Measurements from ENCODE around the gene ABLIM3. TPM values are rescaled to one million over a fixed set of nuclear protein-coding genes. Genes with fewer than 3 reads are reported as not detected.

Gene ABLIM3
- total and polyA plus RNA-seq, 2 of the 8 experiments (the other 6 are each of a cell fraction or from before 2014, with no cell fraction given): 0.36 to 0.56 TPM

GRCh38 chr5:149147676-149148075 lies 6.4 kb downstream of the ABLIM3 start:
- Histone ChIP-seq H4K91ac (replicated peaks; ENCODE audit: insufficient read length, low read length) (no peak overlapping the region), H2BK120ac (replicated peaks; ENCODE audit: low read depth, low read length) (no peak overlapping the region), H3K23ac (ENCODE audit: insufficient read length) (no peak overlapping the region), H3K9ac (replicated peaks in 1 of 4; ENCODE audit: extremely low read depth in 1 of 4, low read depth in 3 of 4, low read length in 3 of 4) (no peak overlapping the region), H3K79me1 (ENCODE audit: low read depth, low read length) (no peaks in the 10 kb centered on the region), H3K14ac (ENCODE audit: insufficient read length) (no peak overlapping the region), H2BK12ac (ENCODE audit: low read depth, low read length) (no peak overlapping the region), H3K4me1 (replicated peaks in 1 of 4; ENCODE audit: control insufficient read depth in 3 of 4, insufficient read depth in 4 of 4, low read length in 3 of 4) (no peaks in the 10 kb centered on the region), H3K56ac (replicated peaks; ENCODE audit: insufficient read length, low read depth, low read length) (no peak overlapping the region), H3K27me3 (replicated peaks in 1 of 4; ENCODE audit: control insufficient read depth in 3 of 4, extremely low read depth in 1 of 4, insufficient read depth in 3 of 4, low read length in 3 of 4) (peaks cover 0 to 1% (median under 1%) of the 10 kb centered on the region in 4 experiments; a peak in 3 of 7 replicates), H4K8ac (ENCODE audit: extremely low read depth, insufficient read depth, low read length) (no peak overlapping the region), H3K36me3 (ENCODE audit: control insufficient read depth in 2 of 4, insufficient read depth in 4 of 4, low read length in 3 of 4) (no peaks in the 10 kb centered on the region), H2BK20ac (ENCODE audit: low read length) (no peak overlapping the region), H3K27ac (ENCODE audit: low read depth, low read length) (no peak overlapping the region), H3K79me2 (ENCODE audit: control insufficient read depth in 1 of 2, insufficient read depth in 2 of 2, low read length in 2 of 2) (no peaks in the 10 kb centered on the region), H2BK5ac (ENCODE audit: low read depth, low read length) (no peak overlapping the region), H4K20me1 (replicated peaks in 1 of 2; ENCODE audit: control insufficient read depth in 1 of 2, insufficient read depth in 2 of 2, low read length in 2 of 2) (peaks cover 0 to 2% of the 10 kb centered on the region in 2 experiments), H2AK5ac (ENCODE audit: low read depth, low read length) (no peak overlapping the region), H3K4me3 (ENCODE audit: extremely low read depth in 1 of 4, insufficient read depth in 2 of 4, low read depth in 3 of 4, low read length in 4 of 4) (no peak overlapping the region), H3K23me2 (ENCODE audit: low read depth, low read length) (no peaks in the 10 kb centered on the region; the same call in 1 of the 2 replicates), H3K4me2 (ENCODE audit: insufficient read depth in 1 of 2, low read depth in 2 of 2, low read length in 2 of 2) (no peak overlapping the region), H3K18ac (ENCODE audit: extremely low read depth, low read length) (no peak overlapping the region), H2AFZ (ENCODE audit: low read length) (no peak overlapping the region), H3K4ac (replicated peaks; ENCODE audit: insufficient read length, low read depth, low read length) (no peak overlapping the region), H3K9me3 (ENCODE audit: insufficient read depth in 2 of 2, low read depth in 1 of 2, low read length in 1 of 2) (no peaks in the 10 kb centered on the region), H2BK15ac (ENCODE audit: low read length) (no peak overlapping the region), H4K5ac (ENCODE audit: insufficient read length, low read depth, low read length) (no peak overlapping the region)
- DNase-seq (ENCODE audit: low read depth in 1 of 2, low spot score in 2 of 2) (no peak), FAIRE-seq (no peak)
- WGBS, 2 experiments (ENCODE audit: extremely low coverage in 1 of 2, insufficient coverage in 1 of 2, insufficient read length in 1 of 2, insufficient replicate concordance in 2 of 2, low coverage in 1 of 2, low lambda C conversion rate in 2 of 2, missing lambda C conversion rate in 1 of 2): 69% methylated on average over 1 of the region's 1 CpG; no CpG with 5 or more reads in 1 of the 2 experiments
- no peak for TF ChIP-seq SUZ12 (IDR thresholded peaks at IDR 0.05; ENCODE audit: low read length)
- TF ChIP-seq EGR1 (IDR thresholded peaks at IDR 0.05; ENCODE audit: borderline replicate concordance, low read depth, low read length): no peak
- TF ChIP-seq KDM1A (IDR thresholded peaks at IDR 0.05; ENCODE audit: borderline replicate concordance, low read length): no peak
- ChIA-PET CTCF (ENCODE audit: partially characterized antibody) (interaction anchor here (1.2 kb wide), 1 partner anchor 90 kb away, joined by 4 read pairs; no protein-coding TSS in a partner anchor), POLR2A (ENCODE audit: partially characterized antibody) (no interaction called here)
